ENCODE data around the gene IL11. TPM values are rescaled to one million over a fixed set of nuclear protein-coding genes. Genes with fewer than 3 reads are reported as not detected.

IL11 gene
- total RNA-seq: 0.36 and 1.2 TPM in 2 replicates

- H3K36me3 ChIP-seq (ENCODE audit: insufficient read depth, low read length): peaks cover 6% of the 10 kb centered on the region
- H4K20me1 ChIP-seq (ENCODE audit: insufficient read depth, low read length): no peaks in the 10 kb centered on the region
- peak; percentile 100 for DNase-seq (ENCODE audit: insufficient read length, low spot score, missing footprints)
- peak within 1 kb of the TSS; percentile 51 for H3K27ac ChIP-seq (ENCODE audit: low read depth, low read length)
- peak within 1 kb of the TSS; percentile 51 for H2AFZ ChIP-seq (ENCODE audit: low read length)
- H3K4me1 ChIP-seq (ENCODE audit: insufficient read depth, low read length): peaks cover 21% of the 10 kb centered on the region
- no peaks in the 10 kb centered on the region for H3K9me3 ChIP-seq (ENCODE audit: low read depth, low read length)
- no peaks in the 10 kb centered on the region for H3K27me3 ChIP-seq (ENCODE audit: insufficient read depth, low read length)
- H3K4me3 ChIP-seq (ENCODE audit: insufficient read depth, low read length): peak within 1 kb of the TSS; percentile 77
- no peaks in the 10 kb centered on the region for H3K79me2 ChIP-seq (ENCODE audit: insufficient read depth, low read length)
- TF ChIP-seq, protein P1, sequence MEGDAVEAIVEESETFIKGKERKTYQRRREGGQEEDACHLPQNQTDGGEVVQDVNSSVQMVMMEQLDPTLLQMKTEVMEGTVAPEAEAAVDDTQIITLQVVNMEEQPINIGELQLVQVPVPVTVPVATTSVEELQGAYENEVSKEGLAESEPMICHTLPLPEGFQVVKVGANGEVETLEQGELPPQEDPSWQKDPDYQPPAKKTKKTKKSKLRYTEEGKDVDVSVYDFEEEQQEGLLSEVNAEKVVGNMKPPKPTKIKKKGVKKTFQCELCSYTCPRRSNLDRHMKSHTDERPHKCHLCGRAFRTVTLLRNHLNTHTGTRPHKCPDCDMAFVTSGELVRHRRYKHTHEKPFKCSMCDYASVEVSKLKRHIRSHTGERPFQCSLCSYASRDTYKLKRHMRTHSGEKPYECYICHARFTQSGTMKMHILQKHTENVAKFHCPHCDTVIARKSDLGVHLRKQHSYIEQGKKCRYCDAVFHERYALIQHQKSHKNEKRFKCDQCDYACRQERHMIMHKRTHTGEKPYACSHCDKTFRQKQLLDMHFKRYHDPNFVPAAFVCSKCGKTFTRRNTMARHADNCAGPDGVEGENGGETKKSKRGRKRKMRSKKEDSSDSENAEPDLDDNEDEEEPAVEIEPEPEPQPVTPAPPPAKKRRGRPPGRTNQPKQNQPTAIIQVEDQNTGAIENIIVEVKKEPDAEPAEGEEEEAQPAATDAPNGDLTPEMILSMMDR (IDR thresholded peaks at IDR 0.05; ENCODE audit: extremely low read depth, low read depth, low read length): no peak
- H3K4me2 ChIP-seq (ENCODE audit: insufficient read depth, low read length): peak within 1 kb of the TSS; percentile 79
Observed at GRCh38 chr19:55370305-55370988, at the start of gene IL11. IL11 (minus strand) TSS chr19:55370463; CDS start chr19:55370310, 153 bp downstream.

GRCh38 chr19:55419624-55420236 is 49.5 kb upstream of the IL11 start:
- DNase-seq (ENCODE audit: insufficient read length, low spot score, missing footprints): no peak
- no peak overlapping the region for H3K4me2 ChIP-seq (ENCODE audit: insufficient read depth, low read length)
- no peaks in the 10 kb centered on the region for H3K4me1 ChIP-seq (ENCODE audit: insufficient read depth, low read length)
- H3K9me3 ChIP-seq (ENCODE audit: low read depth, low read length): no peaks in the 10 kb centered on the region
- H3K79me2 ChIP-seq (ENCODE audit: insufficient read depth, low read length): no peaks in the 10 kb centered on the region
- H3K27ac ChIP-seq (ENCODE audit: low read depth, low read length): no peak overlapping the region
- H3K36me3 ChIP-seq (ENCODE audit: insufficient read depth, low read length): no peaks in the 10 kb centered on the region
- peaks cover 7% of the 10 kb centered on the region for H3K27me3 ChIP-seq (ENCODE audit: insufficient read depth, low read length)
- no peak overlapping the region for H2AFZ ChIP-seq (ENCODE audit: low read length)
- H4K20me1 ChIP-seq (ENCODE audit: insufficient read depth, low read length): no peaks in the 10 kb centered on the region
- H3K4me3 ChIP-seq (ENCODE audit: insufficient read depth, low read length): no peak overlapping the region
- TF ChIP-seq, protein P1 (IDR thresholded peaks at IDR 0.05; ENCODE audit: extremely low read depth, low read depth, low read length): no peak

- DNase-seq (ENCODE audit: insufficient read length, low spot score, missing footprints): no peak
- TF ChIP-seq, protein P1 (IDR thresholded peaks at IDR 0.05; ENCODE audit: extremely low read depth, low read depth, low read length): no peak
- H3K79me2 ChIP-seq (ENCODE audit: insufficient read depth, low read length): no peaks in the 10 kb centered on the region
- no peak overlapping the region for H2AFZ ChIP-seq (ENCODE audit: low read length)
- H3K36me3 ChIP-seq (ENCODE audit: insufficient read depth, low read length): no peaks in the 10 kb centered on the region
- peaks cover 3% of the 10 kb centered on the region for H3K27me3 ChIP-seq (ENCODE audit: insufficient read depth, low read length)
- H3K27ac ChIP-seq (ENCODE audit: low read depth, low read length): no peak overlapping the region
- H4K20me1 ChIP-seq (ENCODE audit: insufficient read depth, low read length): no peaks in the 10 kb centered on the region
- no peak overlapping the region for H3K4me3 ChIP-seq (ENCODE audit: insufficient read depth, low read length)
- no peaks in the 10 kb centered on the region for H3K4me1 ChIP-seq (ENCODE audit: insufficient read depth, low read length)
- H3K9me3 ChIP-seq (ENCODE audit: low read depth, low read length): no peaks in the 10 kb centered on the region
- H3K4me2 ChIP-seq (ENCODE audit: insufficient read depth, low read length): no peak overlapping the region
Observed at GRCh38 chr19:55419103-55419502, 48.8 kb upstream of the IL11 start.

GRCh38 chr19:55418185-55418584 is 47.9 kb upstream of the IL11 start:
- Histone ChIP-seq H3K79me2 (ENCODE audit: insufficient read depth, low read length) (no peaks in the 10 kb centered on the region), H3K27me3 (ENCODE audit: insufficient read depth, low read length) (peaks cover 3% of the 10 kb centered on the region), H3K9me3 (ENCODE audit: low read depth, low read length) (no peaks in the 10 kb centered on the region), H3K27ac (ENCODE audit: low read depth, low read length) (no peak overlapping the region), H3K4me3 (ENCODE audit: insufficient read depth, low read length) (no peak overlapping the region), H3K4me2 (ENCODE audit: insufficient read depth, low read length) (no peak overlapping the region), H3K4me1 (ENCODE audit: insufficient read depth, low read length) (no peaks in the 10 kb centered on the region), H4K20me1 (ENCODE audit: insufficient read depth, low read length) (no peaks in the 10 kb centered on the region), H3K36me3 (ENCODE audit: insufficient read depth, low read length) (no peaks in the 10 kb centered on the region), H2AFZ (ENCODE audit: low read length) (no peak overlapping the region)
- peak; percentile 96 for DNase-seq (ENCODE audit: insufficient read length, low spot score, missing footprints)
- TF ChIP-seq, protein P1 (IDR thresholded peaks at IDR 0.05; ENCODE audit: extremely low read depth, low read depth, low read length): peak; percentile 91
